Neural cell (in vitro differentiated cells): ENCODE data around the gene NDST4. TPM values are rescaled to one million over a fixed set of nuclear protein-coding genes. Genes with fewer than 3 reads are reported as not detected.

Experiments used
- H2AFZ ChIP-seq: fragments of 200-600, 300-800 bp; sonication (generic), shearing (Covaris generic); 2 replicates; pipeline ENCODE4 v1.6.0; 2014; ENCODE audit warnings: low read depth, mild to moderate bottlenecking, antibody characterized with exemption, low read length, moderate library complexity
- H3F3A ChIP-seq: fragments of 200-600 bp; shearing (Covaris generic); 2 replicates; pipeline ENCODE4 v1.6.1; 2016; ENCODE audit warnings: mild to moderate bottlenecking, moderate library complexity, mixed read lengths, antibody characterized with exemption, low read length; ENCODE audit not compliant: insufficient read depth, poor library complexity, severe bottlenecking
- H3K27ac ChIP-seq: fragments of 200-600, 300-800 bp; sonication (generic), shearing (Covaris generic); 2 replicates; pipeline ENCODE4 v1.5.1; 2014; ENCODE audit warnings: mild to moderate bottlenecking, low read length, moderate library complexity
- H3K27me3 ChIP-seq: fragments of 300-800, 200-600 bp; sonication (generic), shearing (Covaris generic); 2 replicates; pipeline ENCODE4 v1.6.0; 2014; ENCODE audit warnings: mild to moderate bottlenecking, low read depth, low read length, moderate library complexity; ENCODE audit not compliant: insufficient read depth
- H3K36me3 ChIP-seq: fragments of 300-800, 200-600 bp; sonication (generic), shearing (Covaris generic); 2 replicates; pipeline ENCODE4 v1.5.1; 2014; ENCODE audit warnings: mild to moderate bottlenecking, antibody characterized with exemption, low read length, moderate library complexity; ENCODE audit not compliant: insufficient read depth
- H3K4me2 ChIP-seq: fragments of 300-800, 200-600 bp; sonication (generic), shearing (Covaris generic); 2 replicates; pipeline ENCODE4 v1.6.0; 2014; ENCODE audit warnings: mild to moderate bottlenecking, low read length
- H3K4me3 ChIP-seq: fragments of 300-800, 200-600 bp; sonication (generic), shearing (Covaris generic); 2 replicates; pipeline ENCODE4 v1.5.1; 2014; ENCODE audit warnings: mild to moderate bottlenecking, low read length, moderate library complexity
- H3K79me2 ChIP-seq: fragments of 200-600 bp; shearing (Covaris generic); replicated peaks from 2 replicates; pipeline ENCODE4 v1.6.0; 2014; ENCODE audit warnings: mild to moderate bottlenecking, low read length, moderate library complexity; ENCODE audit not compliant: insufficient read depth
- H3K9ac ChIP-seq: fragments of 300-800, 200-600 bp; sonication (generic), shearing (Covaris generic); 2 replicates; pipeline ENCODE4 v1.6.1; 2016; ENCODE audit warnings: mild to moderate bottlenecking, low read length, mixed read lengths
- H3K9me2 ChIP-seq: fragments of 200-600 bp; shearing (Covaris generic); 2 replicates; pipeline ENCODE4 v1.6.1; 2016; ENCODE audit warnings: mild to moderate bottlenecking, low read length, mixed read lengths; ENCODE audit not compliant: insufficient read depth
- H3K9me3 ChIP-seq: fragments of 200-600, 300-800 bp; sonication (generic), shearing (Covaris generic); 2 replicates; pipeline ENCODE4 v1.6.1; 2016; ENCODE audit warnings: mild to moderate bottlenecking, mixed run types, low read length, moderate library complexity, mixed read lengths
- H4K20me1 ChIP-seq: fragments of 200-600 bp; shearing (Covaris generic); 2 replicates; pipeline ENCODE4 v1.6.1; 2016; ENCODE audit warnings: mild to moderate bottlenecking, mixed run types; ENCODE audit not compliant: insufficient read depth
- EP300 ChIP-seq: fragments of 450-650 bp; conservative IDR thresholded peaks from 2 replicates; pipeline ENCODE4 v1.6.1; 2014; ENCODE audit warnings: antibody characterized with exemption, mild to moderate bottlenecking, moderate library complexity; ENCODE audit not compliant: poor library complexity, severe bottlenecking
- EZH2 ChIP-seq: fragments of 200-600, 300-800 bp; shearing (Covaris generic), sonication (generic); IDR thresholded peaks from 2 replicates; pipeline ENCODE4 v1.6.1; 2014; ENCODE audit warnings: antibody characterized with exemption, low read length, borderline replicate concordance, mild to moderate bottlenecking; ENCODE audit not compliant: insufficient read depth, poor library complexity, severe bottlenecking
- MXI1 ChIP-seq: fragments of 450-650 bp; conservative IDR thresholded peaks from 2 replicates; pipeline ENCODE4 v1.6.1; 2014; ENCODE audit warnings: antibody characterized with exemption, mild to moderate bottlenecking; ENCODE audit not compliant: poor library complexity, severe bottlenecking
- POLR2AphosphoS5 ChIP-seq: IDR thresholded peaks from 2 replicates; pipeline ENCODE4 v1.6.1; 2012
- RAD21 ChIP-seq: fragments of 450-650 bp; conservative IDR thresholded peaks from 2 replicates; pipeline ENCODE4 v1.6.1; 2014; ENCODE audit warnings: antibody characterized with exemption, mild to moderate bottlenecking, moderate library complexity
- SMC3 ChIP-seq: fragments of 450-650 bp; conservative IDR thresholded peaks from 2 replicates; pipeline ENCODE4 v1.6.1; 2014; ENCODE audit warnings: antibody characterized with exemption, mild to moderate bottlenecking, moderate library complexity; ENCODE audit not compliant: poor library complexity
- TAF1 ChIP-seq: IDR thresholded peaks from 2 replicates; pipeline ENCODE4 v1.6.1; 2012; ENCODE audit warnings: low read depth
- polyA plus RNA-seq: library from polyadenylated mRNA; depleted of rRNA; stranded (reverse); fragments of >200 nt; gene quantifications from 2 replicates; pipeline ENCODE4 v1.2.3, GENCODE V29; 2014
- TF ChIP-seq, protein P1 (sequence below): fragments of 450-650 bp; IDR thresholded peaks from 2 replicates; pipeline ENCODE4 v1.5.1; 2014; ENCODE audit warnings: antibody characterized with exemption, mild to moderate bottlenecking, moderate library complexity; ENCODE audit not compliant: poor library complexity, severe bottlenecking
- TF ChIP-seq, protein P2 (sequence below): IDR thresholded peaks from 2 replicates; pipeline ENCODE4 v1.6.1; 2012; ENCODE audit warnings: borderline replicate concordance

The NDST4 gene
- polyA plus RNA-seq, 1 donor from 2014 or later: 1.3 TPM

DNA sequence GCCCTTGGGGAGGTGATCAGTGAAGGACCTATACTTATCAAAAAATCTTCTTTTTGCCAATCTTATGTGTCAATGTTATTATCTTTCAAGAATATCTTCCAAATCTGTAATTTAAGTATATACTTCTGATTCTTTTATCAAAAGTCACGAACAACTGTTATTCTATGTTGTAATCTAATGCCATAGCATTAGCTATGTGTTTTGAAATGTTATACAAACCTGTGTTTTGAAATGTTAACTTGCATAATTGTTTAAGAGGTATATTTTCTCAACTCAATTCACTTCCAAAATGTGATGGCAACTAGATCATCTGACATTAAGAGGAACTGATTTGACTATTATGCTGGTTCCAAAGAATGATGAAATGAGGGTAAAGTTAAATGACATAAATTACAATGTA, 113.5 kb downstream of the NDST4 start:
- Histone ChIP-seq H3K9me3 (no peaks in the 10 kb centered on the region), H3F3A (no peaks in the 10 kb centered on the region), H3K27ac (no peak overlapping the region), H3K36me3 (no peaks in the 10 kb centered on the region), H4K20me1 (no peaks in the 10 kb centered on the region), H3K27me3 (no peaks in the 10 kb centered on the region), H3K9me2 (no peaks in the 10 kb centered on the region), H3K79me2 (no peaks in the 10 kb centered on the region), H2AFZ (no peak overlapping the region), H3K9ac (no peak overlapping the region), H3K4me3 (no peak overlapping the region), H3K4me2 (no peak overlapping the region)
- TF ChIP-seq RAD21 (no peak), TAF1 (no peak), MXI1 (no peak), EZH2 (no peak), SMC3 (no peak), POLR2AphosphoS5 (no peak), EP300 (no peak)
- TF ChIP-seq, protein P1, sequence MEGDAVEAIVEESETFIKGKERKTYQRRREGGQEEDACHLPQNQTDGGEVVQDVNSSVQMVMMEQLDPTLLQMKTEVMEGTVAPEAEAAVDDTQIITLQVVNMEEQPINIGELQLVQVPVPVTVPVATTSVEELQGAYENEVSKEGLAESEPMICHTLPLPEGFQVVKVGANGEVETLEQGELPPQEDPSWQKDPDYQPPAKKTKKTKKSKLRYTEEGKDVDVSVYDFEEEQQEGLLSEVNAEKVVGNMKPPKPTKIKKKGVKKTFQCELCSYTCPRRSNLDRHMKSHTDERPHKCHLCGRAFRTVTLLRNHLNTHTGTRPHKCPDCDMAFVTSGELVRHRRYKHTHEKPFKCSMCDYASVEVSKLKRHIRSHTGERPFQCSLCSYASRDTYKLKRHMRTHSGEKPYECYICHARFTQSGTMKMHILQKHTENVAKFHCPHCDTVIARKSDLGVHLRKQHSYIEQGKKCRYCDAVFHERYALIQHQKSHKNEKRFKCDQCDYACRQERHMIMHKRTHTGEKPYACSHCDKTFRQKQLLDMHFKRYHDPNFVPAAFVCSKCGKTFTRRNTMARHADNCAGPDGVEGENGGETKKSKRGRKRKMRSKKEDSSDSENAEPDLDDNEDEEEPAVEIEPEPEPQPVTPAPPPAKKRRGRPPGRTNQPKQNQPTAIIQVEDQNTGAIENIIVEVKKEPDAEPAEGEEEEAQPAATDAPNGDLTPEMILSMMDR: no peak
- TF ChIP-seq, protein P2, sequence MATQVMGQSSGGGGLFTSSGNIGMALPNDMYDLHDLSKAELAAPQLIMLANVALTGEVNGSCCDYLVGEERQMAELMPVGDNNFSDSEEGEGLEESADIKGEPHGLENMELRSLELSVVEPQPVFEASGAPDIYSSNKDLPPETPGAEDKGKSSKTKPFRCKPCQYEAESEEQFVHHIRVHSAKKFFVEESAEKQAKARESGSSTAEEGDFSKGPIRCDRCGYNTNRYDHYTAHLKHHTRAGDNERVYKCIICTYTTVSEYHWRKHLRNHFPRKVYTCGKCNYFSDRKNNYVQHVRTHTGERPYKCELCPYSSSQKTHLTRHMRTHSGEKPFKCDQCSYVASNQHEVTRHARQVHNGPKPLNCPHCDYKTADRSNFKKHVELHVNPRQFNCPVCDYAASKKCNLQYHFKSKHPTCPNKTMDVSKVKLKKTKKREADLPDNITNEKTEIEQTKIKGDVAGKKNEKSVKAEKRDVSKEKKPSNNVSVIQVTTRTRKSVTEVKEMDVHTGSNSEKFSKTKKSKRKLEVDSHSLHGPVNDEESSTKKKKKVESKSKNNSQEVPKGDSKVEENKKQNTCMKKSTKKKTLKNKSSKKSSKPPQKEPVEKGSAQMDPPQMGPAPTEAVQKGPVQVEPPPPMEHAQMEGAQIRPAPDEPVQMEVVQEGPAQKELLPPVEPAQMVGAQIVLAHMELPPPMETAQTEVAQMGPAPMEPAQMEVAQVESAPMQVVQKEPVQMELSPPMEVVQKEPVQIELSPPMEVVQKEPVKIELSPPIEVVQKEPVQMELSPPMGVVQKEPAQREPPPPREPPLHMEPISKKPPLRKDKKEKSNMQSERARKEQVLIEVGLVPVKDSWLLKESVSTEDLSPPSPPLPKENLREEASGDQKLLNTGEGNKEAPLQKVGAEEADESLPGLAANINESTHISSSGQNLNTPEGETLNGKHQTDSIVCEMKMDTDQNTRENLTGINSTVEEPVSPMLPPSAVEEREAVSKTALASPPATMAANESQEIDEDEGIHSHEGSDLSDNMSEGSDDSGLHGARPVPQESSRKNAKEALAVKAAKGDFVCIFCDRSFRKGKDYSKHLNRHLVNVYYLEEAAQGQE: no peak

DNA sequence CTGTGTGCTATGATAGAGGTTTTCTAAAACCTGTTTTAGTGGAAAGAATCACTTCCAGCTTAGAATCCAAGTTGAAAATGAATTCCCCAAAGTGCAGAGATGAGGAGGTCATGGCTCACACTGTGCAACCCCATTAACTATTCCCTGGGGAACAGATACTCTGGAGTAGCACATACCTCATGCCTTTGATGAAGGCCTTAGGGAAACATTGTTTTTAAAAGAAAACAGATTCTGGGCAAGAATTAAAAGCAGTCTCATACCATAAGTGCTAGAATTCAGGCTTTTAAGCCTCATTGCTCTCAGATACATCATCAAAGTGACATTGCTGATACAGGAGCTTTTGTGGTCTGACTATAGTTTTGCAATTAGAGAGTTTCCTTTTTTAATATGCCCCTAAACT, 115.1 kb downstream of the NDST4 start:
- Histone ChIP-seq H2AFZ (no peak overlapping the region), H3K9me2 (no peaks in the 10 kb centered on the region), H3F3A (no peaks in the 10 kb centered on the region), H3K27me3 (no peaks in the 10 kb centered on the region), H4K20me1 (no peaks in the 10 kb centered on the region), H3K4me2 (no peak overlapping the region), H3K27ac (no peak overlapping the region), H3K36me3 (no peaks in the 10 kb centered on the region), H3K79me2 (no peaks in the 10 kb centered on the region), H3K4me3 (no peak overlapping the region), H3K9me3 (no peaks in the 10 kb centered on the region), H3K9ac (no peak overlapping the region)
- no peak for TF ChIP-seq TAF1
- no peak for TF ChIP-seq EZH2
